Heart left ventricle (tissue), 13 donors: ENCODE data around the gene NEB.
A peak's percentile ranks its signal among the peaks of the same experiment; 100 is the strongest.

Experiments
- CTCF ChIP-seq, 12 donors: fragments of 200-600 bp; sonication (generic) in 4 of 12; IDR thresholded peaks; one replicate each; pipeline versions ENCODE4 v1.5.0 to v1.8.0; 2018 to 2022; ENCODE audit warnings: antibody characterized with exemption in 12 of 12, mild to moderate bottlenecking in 5 of 12
- POLR2A ChIP-seq, 2 donors: fragments of 450-650 bp; IDR thresholded peaks; one replicate each; pipeline ENCODE4 v1.6.1; 2017; ENCODE audit warnings: antibody characterized with exemption in 2 of 2, mild to moderate bottlenecking in 2 of 2, moderate library complexity in 2 of 2
- donor health status: ischemic (EF 13 %, LVEDD 7.1; RV severe dilation, severe dysfunction).
- donor health status: DM: no; HTN: yes; CAD: no.
- donor health status: DM: no; HTN: no; CAD: no.
- donor health status: ischemic (EF 25% LVEDD 6.9; RV normal size, moderate dysfunction).
- donor health status: ischemic (EF 25% LVEDD 5.7; RV mildly dilated, moderate dysfunction).
- donor health status: ischemic (EF 35%, LVEDD 5.7; RV mildly dilated, moderate dysfunction).
- donor health status: nonischemic (EF 11% LVEDD 7.7; RV severe dilation, severe dysfunction).
- donor health status: DM: yes; HTN: yes; CAD: no.
- donor health status: PGD.
- donor health status: ischemic (EF 29% LVEDD 5.4; RV normal size, mild dysfunction).
- donor health status: nonischemic (EF 23%, LVEDD 6.1; RV moderate dilation, normal function).

GRCh38 chr2:151632993-151633565 lies 101.2 kb downstream of the NEB start:
- TF ChIP-seq CTCF (IDR thresholded peaks at IDR 0.05) (peak in 7 of 12 donors; percentile 15 to 36 (median 24)), POLR2A (IDR thresholded peaks at IDR 0.05) (no peak)
